Measurements from ENCODE around the gene CLDN16.
A peak's percentile ranks its signal among the peaks of the same experiment; 100 is the strongest.

Gene CLDN16

GRCh38 chr3:190375671-190376070 lies 12.3 kb upstream of the CLDN16 start:
- TF ChIP-seq CTCF (IDR thresholded peaks at IDR 0.05; ENCODE audit: insufficient read depth, low read depth, low read length, missing control alignments), result no peak
- DNase-seq (ENCODE audit: low read depth), result no peak
- no peak overlapping the region for H3K4me3 ChIP-seq (ENCODE audit: low read depth, low read length)

- H3K4me3 ChIP-seq (ENCODE audit: low read depth, low read length), result no peak overlapping the region
- no peak for TF ChIP-seq CTCF (IDR thresholded peaks at IDR 0.05; ENCODE audit: insufficient read depth, low read depth, low read length, missing control alignments)
- DNase-seq (ENCODE audit: low read depth), result no peak
These were observed 9.6 kb upstream of the CLDN16 start for GRCh38 chr3:190378240-190378891.

GRCh38 chr3:190380184-190380583 lies 7.8 kb upstream of the CLDN16 start:
- no peak for TF ChIP-seq CTCF (IDR thresholded peaks at IDR 0.05; ENCODE audit: insufficient read depth, low read depth, low read length, missing control alignments)
- DNase-seq (ENCODE audit: low read depth), result no peak
- no peak overlapping the region for H3K4me3 ChIP-seq (ENCODE audit: low read depth, low read length)

- no peak for DNase-seq (ENCODE audit: low read depth)
- TF ChIP-seq CTCF (IDR thresholded peaks at IDR 0.05; ENCODE audit: insufficient read depth, low read depth, low read length, missing control alignments), result no peak
- H3K4me3 ChIP-seq (ENCODE audit: low read depth, low read length), result no peak overlapping the region
These were observed 6.5 kb upstream of the CLDN16 start for GRCh38 chr3:190381441-190381840.

- H3K4me3 ChIP-seq (ENCODE audit: low read depth, low read length), result no peak overlapping the region
- TF ChIP-seq CTCF (IDR thresholded peaks at IDR 0.05; ENCODE audit: insufficient read depth, low read depth, low read length, missing control alignments), result no peak
- DNase-seq (ENCODE audit: low read depth), result no peak
These were observed 5.9 kb upstream of the CLDN16 start for GRCh38 chr3:190382082-190382481.

- H3K4me3 ChIP-seq (ENCODE audit: low read depth, low read length), result no peak overlapping the region
- TF ChIP-seq CTCF (IDR thresholded peaks at IDR 0.05; ENCODE audit: insufficient read depth, low read depth, low read length, missing control alignments), result peak; percentile 57
- peak; percentile 89 for DNase-seq (ENCODE audit: low read depth)
These were observed 3.6 kb upstream of the CLDN16 start for GRCh38 chr3:190384309-190384756.

Data from GM12865 (cell line).